GM04504 (cell line): ENCODE data around the gene CAPN3.

ENCODE experiments used
- DNase-seq: peaks from one replicate; pipeline ENCODE4 v3.0.0-alpha.2; 2012; ENCODE audit warnings: low read depth

The CAPN3 gene

GRCh38 chr15:42395838-42396237, 36.5 kb downstream of the CAPN3 start:
- DNase-seq: no peak

GRCh38 chr15:42401544-42402454, 42.5 kb downstream of the CAPN3 start:
- DNase-seq: no peak

GRCh38 chr15:42402455-42403205, 43.3 kb downstream of the CAPN3 start:
- no peak for DNase-seq

- no peak for DNase-seq
Observed at GRCh38 chr15:42403389-42403788, 44.1 kb downstream of the CAPN3 start.

GRCh38 chr15:42404461-42405235, 45.3 kb downstream of the CAPN3 start:
- no peak for DNase-seq

GRCh38 chr15:42405863-42406482, 46.7 kb downstream of the CAPN3 start:
- no peak for DNase-seq

GRCh38 chr15:42408178-42408577, 48.9 kb downstream of the CAPN3 start:
- no peak for DNase-seq

- DNase-seq: no peak
Observed at GRCh38 chr15:42409011-42409410, 49.7 kb downstream of the CAPN3 start.

GRCh38 chr15:42411884-42412283, 52.6 kb downstream of the CAPN3 start:
- no peak for DNase-seq

GRCh38 chr15:42413920-42414319, 54.6 kb downstream of the CAPN3 start:
- DNase-seq: no peak

- DNase-seq: no peak
Observed at GRCh38 chr15:42419369-42419768, 60.1 kb downstream of the CAPN3 start.

GRCh38 chr15:42421376-42421775, 62.1 kb downstream of the CAPN3 start:
- no peak for DNase-seq

GRCh38 chr15:42427429-42428223, 68.3 kb downstream of the CAPN3 start:
- DNase-seq: peak; percentile 90

- no peak for DNase-seq
Observed at GRCh38 chr15:42444415-42445063, 85.2 kb downstream of the CAPN3 start.

- no peak for DNase-seq
Observed at GRCh38 chr15:42445551-42445950, 86.2 kb downstream of the CAPN3 start.

GRCh38 chr15:42447599-42447998, 88.3 kb downstream of the CAPN3 start:
- DNase-seq: no peak

GRCh38 chr15:42448281-42448680, 89.0 kb downstream of the CAPN3 start:
- no peak for DNase-seq

- no peak for DNase-seq
Observed at GRCh38 chr15:42449770-42450424, 90.6 kb downstream of the CAPN3 start.

- no peak for DNase-seq
Observed at GRCh38 chr15:42450425-42450790, 91.1 kb downstream of the CAPN3 start.

GRCh38 chr15:42453826-42454225, 94.5 kb downstream of the CAPN3 start:
- no peak for DNase-seq
